Right lobe of liver (tissue), 4 donors: ENCODE data around the gene LMLN.

ENCODE experiments used
- CTCF ChIP-seq, 4 donors: fragments of 200-600 bp in 3 of 4; fragments of 450-650 bp in 1 of 4; IDR thresholded peaks; one replicate each; pipeline versions ENCODE4 v1.5.1 to v1.8.0; 2016 to 2022; ENCODE audit warnings: antibody characterized with exemption in 4 of 4, mild to moderate bottlenecking in 2 of 4
- POLR2A ChIP-seq: fragments of 450-650 bp; IDR thresholded peaks from one replicate; pipeline ENCODE4 v1.6.1; 2017; ENCODE audit warnings: antibody characterized with exemption, mild to moderate bottlenecking
- donor health status: DM: no; HTN: no; CAD: no.
- donor health status: DM: no; HTN: no; CAD: no.
- donor health status: DM: no; HTN: yes; CAD: no.

GRCh38 chr3:198046120-198046857 is 86.3 kb downstream of the LMLN start:
- TF ChIP-seq CTCF (IDR thresholded peaks at IDR 0.05), result no peak
- TF ChIP-seq POLR2A, result no peak
